AG08395 (cell line): ENCODE measurements around the gene KLC4.
"Not testable (repeated sequence)": the region's sequence is repeated elsewhere in the genome, so short reads cannot be mapped to it uniquely, and the experiment has no call there.

ENCODE experiments used
- DNase-seq: peaks from one replicate; pipeline ENCODE4 v3.0.0; 2012; ENCODE audit warnings: mixed read lengths, low spot score

The KLC4 gene

GRCh38 chr6:43036712-43037111 lies 22.7 kb upstream of the KLC4 start:
- DNase-seq: no peak

GRCh38 chr6:43037197-43037596 lies 22.2 kb upstream of the KLC4 start:
- no peak for DNase-seq

- DNase-seq: no peak
Observed at GRCh38 chr6:43037706-43038105, 21.7 kb upstream of the KLC4 start.

- DNase-seq: no peak
Observed at GRCh38 chr6:43038727-43039126, 20.7 kb upstream of the KLC4 start.

- DNase-seq: no peak
Observed at GRCh38 chr6:43040542-43041257, 18.7 kb upstream of the KLC4 start.

GRCh38 chr6:43041475-43041874 lies 18.0 kb upstream of the KLC4 start:
- not testable (repeated sequence) for DNase-seq

- no peak for DNase-seq
Observed at GRCh38 chr6:43043310-43043709, 16.1 kb upstream of the KLC4 start.

GRCh38 chr6:43045371-43045930 lies 14.0 kb upstream of the KLC4 start:
- no peak for DNase-seq

- DNase-seq: no peak
Observed at GRCh38 chr6:43047998-43048397, 11.4 kb upstream of the KLC4 start.

- no peak for DNase-seq
Observed at GRCh38 chr6:43050981-43051380, 8.4 kb upstream of the KLC4 start.

GRCh38 chr6:43052225-43052841 lies 7.1 kb upstream of the KLC4 start:
- DNase-seq: no peak

GRCh38 chr6:43052842-43053544 lies 6.4 kb upstream of the KLC4 start:
- DNase-seq: peak; percentile 26

- DNase-seq: peak; percentile 99
Observed at GRCh38 chr6:43053545-43054205, 5.8 kb upstream of the KLC4 start, which contains the start of gene CUL7. Gene CUL7 (minus strand): TSS chr6:43053851. CDS start chr6:43052788, 1,063 bp downstream.

- no peak for DNase-seq
Observed at GRCh38 chr6:43054206-43054943, 5.1 kb upstream of the KLC4 start.

- DNase-seq: no peak
Observed at GRCh38 chr6:43055966-43056365, 3.5 kb upstream of the KLC4 start.

GRCh38 chr6:43058531-43058930 lies 900 bp upstream of the KLC4 start:
- no peak for DNase-seq

GRCh38 chr6:43060034-43060754 lies 763 bp downstream of the KLC4 start:
- no peak for DNase-seq

- DNase-seq: no peak
Observed at GRCh38 chr6:43060755-43061633, 1.6 kb downstream of the KLC4 start.

- no peak for DNase-seq
Observed at GRCh38 chr6:43061861-43062260, 2.4 kb downstream of the KLC4 start.

- no peak for DNase-seq
Observed at GRCh38 chr6:43062818-43063217, 3.4 kb downstream of the KLC4 start.
